ENCODE data around the gene DCUN1D1.

Gene DCUN1D1

DNA sequence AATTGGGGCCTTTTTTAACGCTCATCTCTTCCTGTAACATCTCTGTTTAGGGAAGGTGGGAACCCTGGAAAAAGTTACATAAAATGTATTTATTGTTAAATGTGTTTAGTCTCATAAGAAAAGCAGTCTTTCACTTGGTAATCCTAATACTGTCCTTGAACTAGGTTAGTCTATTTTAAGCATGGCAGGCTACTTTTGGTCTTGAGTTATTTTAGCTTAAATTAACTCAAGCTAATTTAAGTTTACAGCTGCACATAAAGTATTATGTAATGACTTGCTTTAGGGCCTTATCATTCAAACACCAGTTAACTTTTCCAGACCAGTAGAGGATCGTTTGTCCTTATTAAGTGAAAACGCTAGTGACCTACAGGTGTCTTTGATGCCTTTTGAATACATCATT lies 63.2 kb downstream of the DCUN1D1 start:
- no peaks in the 10 kb centered on the region for H3K9me3 ChIP-seq (ENCODE audit: insufficient read depth, low read length)
- DNase-seq (ENCODE audit: low read depth, low spot score), result no peak
- H3K9ac ChIP-seq (ENCODE audit: insufficient read length, low read depth), result no peak overlapping the region
- H3K4me3 ChIP-seq (ENCODE audit: insufficient read length, low read depth), result no peak overlapping the region
- no peaks in the 10 kb centered on the region for H3K36me3 ChIP-seq (ENCODE audit: insufficient read depth, insufficient read length, low read length)
- TF ChIP-seq ZNF274 (IDR thresholded peaks at IDR 0.05; ENCODE audit: low read depth, low read length) (no peak), SUZ12 (IDR thresholded peaks at IDR 0.05; ENCODE audit: extremely low read depth, insufficient read depth, insufficient read length) (no peak), YY1 (IDR thresholded peaks at IDR 0.05; ENCODE audit: insufficient read depth, insufficient read length) (no peak)
- H3K4me1 ChIP-seq (ENCODE audit: insufficient read depth, insufficient read length), result no peaks in the 10 kb centered on the region
- H3K27me3 ChIP-seq (ENCODE audit: insufficient read depth, insufficient read length), result no peaks in the 10 kb centered on the region

DNA sequence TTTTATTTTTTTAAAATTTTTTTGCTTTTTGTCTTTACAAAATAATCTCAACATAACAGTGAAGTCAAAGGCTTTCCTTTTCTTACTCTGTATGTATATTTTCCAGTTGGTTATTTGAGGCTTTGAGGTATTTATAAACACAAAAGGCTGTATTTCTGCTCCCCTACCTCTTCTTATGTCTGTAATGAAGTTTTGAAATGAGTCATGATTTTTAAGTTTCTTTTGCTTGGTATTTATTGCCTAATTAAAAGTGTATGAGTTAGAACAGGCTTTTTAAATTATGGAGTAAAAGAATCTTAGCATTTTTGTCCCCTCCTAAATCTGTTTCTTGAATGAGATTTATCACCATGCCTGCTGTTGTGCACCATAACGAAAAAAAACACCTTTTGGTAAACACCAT lies 66.0 kb downstream of the DCUN1D1 start:
- TF ChIP-seq ZNF274 (IDR thresholded peaks at IDR 0.05; ENCODE audit: low read depth, low read length) (no peak), SUZ12 (IDR thresholded peaks at IDR 0.05; ENCODE audit: extremely low read depth, insufficient read depth, insufficient read length) (no peak), YY1 (IDR thresholded peaks at IDR 0.05; ENCODE audit: insufficient read depth, insufficient read length) (no peak)
- no peak for DNase-seq (ENCODE audit: low read depth, low spot score)
- no peak overlapping the region for H3K4me3 ChIP-seq (ENCODE audit: insufficient read length, low read depth)
- H3K9me3 ChIP-seq (ENCODE audit: insufficient read depth, low read length), result no peaks in the 10 kb centered on the region
- H3K27me3 ChIP-seq (ENCODE audit: insufficient read depth, insufficient read length), result no peaks in the 10 kb centered on the region
- H3K36me3 ChIP-seq (ENCODE audit: insufficient read depth, insufficient read length, low read length), result no peaks in the 10 kb centered on the region
- no peak overlapping the region for H3K9ac ChIP-seq (ENCODE audit: insufficient read length, low read depth)
- H3K4me1 ChIP-seq (ENCODE audit: insufficient read depth, insufficient read length), result no peaks in the 10 kb centered on the region

DNA sequence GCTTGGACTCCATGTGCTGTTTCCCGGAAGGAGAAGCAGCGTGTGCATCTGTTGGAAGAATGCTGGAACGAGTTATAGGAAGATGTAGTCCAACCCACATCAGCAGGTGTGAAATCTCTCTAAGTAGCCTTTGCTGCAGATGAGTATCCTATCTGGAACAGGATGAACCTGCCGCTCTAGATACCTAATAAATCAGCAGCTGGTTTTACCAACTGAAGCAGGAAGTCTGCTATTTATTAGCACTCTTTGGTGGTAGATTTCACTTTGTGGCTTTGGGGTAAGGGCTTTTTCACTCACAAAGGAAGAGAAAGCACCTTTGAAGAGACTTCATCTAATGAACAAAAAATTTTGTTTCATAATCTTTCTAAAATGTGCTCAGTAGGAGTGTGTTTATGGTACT lies 66.4 kb downstream of the DCUN1D1 start:
- TF ChIP-seq SUZ12 (IDR thresholded peaks at IDR 0.05; ENCODE audit: extremely low read depth, insufficient read depth, insufficient read length), result no peak
- no peak for TF ChIP-seq ZNF274 (IDR thresholded peaks at IDR 0.05; ENCODE audit: low read depth, low read length)
- TF ChIP-seq YY1 (IDR thresholded peaks at IDR 0.05; ENCODE audit: insufficient read depth, insufficient read length), result no peak
- no peaks in the 10 kb centered on the region for H3K36me3 ChIP-seq (ENCODE audit: insufficient read depth, insufficient read length, low read length)
- H3K27me3 ChIP-seq (ENCODE audit: insufficient read depth, insufficient read length), result no peaks in the 10 kb centered on the region
- H3K4me1 ChIP-seq (ENCODE audit: insufficient read depth, insufficient read length), result no peaks in the 10 kb centered on the region
- no peak for DNase-seq (ENCODE audit: low read depth, low spot score)
- H3K9me3 ChIP-seq (ENCODE audit: insufficient read depth, low read length), result no peaks in the 10 kb centered on the region
- no peak overlapping the region for H3K9ac ChIP-seq (ENCODE audit: insufficient read length, low read depth)
- no peak overlapping the region for H3K4me3 ChIP-seq (ENCODE audit: insufficient read length, low read depth)

DNA sequence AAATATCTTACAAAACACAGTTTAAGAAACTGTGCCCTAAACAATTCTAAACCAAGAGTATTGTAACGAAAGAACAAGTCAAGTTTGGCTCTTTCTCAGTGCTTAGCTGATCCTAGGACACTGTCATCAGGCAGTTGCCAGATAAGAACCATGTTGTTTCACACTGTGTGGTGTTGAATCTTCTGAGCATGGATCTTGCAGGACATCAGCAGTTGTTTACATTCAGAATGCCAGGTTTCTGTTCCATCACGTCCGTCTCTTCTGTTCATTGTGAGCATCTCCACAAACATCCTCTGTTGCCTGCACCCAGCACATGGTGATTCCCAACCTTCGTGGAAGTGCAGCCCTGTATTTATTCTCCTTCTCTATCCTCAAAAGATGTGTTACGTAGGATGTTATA lies 67.9 kb downstream of the DCUN1D1 start:
- H3K36me3 ChIP-seq (ENCODE audit: insufficient read depth, insufficient read length, low read length), result no peaks in the 10 kb centered on the region

DNA sequence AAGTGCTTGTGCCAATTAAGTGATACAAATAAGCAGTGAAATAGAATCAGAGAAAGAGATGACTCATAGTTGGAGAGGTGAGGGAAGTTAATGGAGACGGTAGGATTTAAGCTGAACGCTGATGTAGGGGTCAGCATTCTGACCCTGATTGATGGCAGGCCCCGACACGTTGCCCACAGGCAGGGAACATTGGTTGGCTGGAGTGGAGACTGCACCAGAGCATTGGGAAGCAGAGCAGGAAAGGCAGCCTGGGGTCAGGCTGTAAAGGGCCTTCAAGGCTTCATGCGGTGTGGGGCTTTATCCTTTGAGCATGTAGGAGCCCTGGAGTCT lies 68.6 kb downstream of the DCUN1D1 start:
- no peak overlapping the region for H3K9ac ChIP-seq (ENCODE audit: insufficient read length, low read depth)
- no peaks in the 10 kb centered on the region for H3K9me3 ChIP-seq (ENCODE audit: insufficient read depth, low read length)
- H3K27me3 ChIP-seq (ENCODE audit: insufficient read depth, insufficient read length), result no peaks in the 10 kb centered on the region
- no peak overlapping the region for H3K4me3 ChIP-seq (ENCODE audit: insufficient read length, low read depth)
- no peaks in the 10 kb centered on the region for H3K36me3 ChIP-seq (ENCODE audit: insufficient read depth, insufficient read length, low read length)
- no peaks in the 10 kb centered on the region for H3K4me1 ChIP-seq (ENCODE audit: insufficient read depth, insufficient read length)
- TF ChIP-seq SUZ12 (IDR thresholded peaks at IDR 0.05; ENCODE audit: extremely low read depth, insufficient read depth, insufficient read length) (no peak), YY1 (IDR thresholded peaks at IDR 0.05; ENCODE audit: insufficient read depth, insufficient read length) (no peak), ZNF274 (IDR thresholded peaks at IDR 0.05; ENCODE audit: low read depth, low read length) (no peak)
- DNase-seq (ENCODE audit: low read depth, low spot score), result no peak

More for the DNA sequence above, 67.9 kb downstream of the DCUN1D1 start:
- TF ChIP-seq SUZ12 (IDR thresholded peaks at IDR 0.05; ENCODE audit: extremely low read depth, insufficient read depth, insufficient read length) (no peak), ZNF274 (IDR thresholded peaks at IDR 0.05; ENCODE audit: low read depth, low read length) (no peak), YY1 (IDR thresholded peaks at IDR 0.05; ENCODE audit: insufficient read depth, insufficient read length) (no peak)
- H3K4me1 ChIP-seq (ENCODE audit: insufficient read depth, insufficient read length), result no peaks in the 10 kb centered on the region
- H3K27me3 ChIP-seq (ENCODE audit: insufficient read depth, insufficient read length), result no peaks in the 10 kb centered on the region
- DNase-seq (ENCODE audit: low read depth, low spot score), result no peak
- no peak overlapping the region for H3K4me3 ChIP-seq (ENCODE audit: insufficient read length, low read depth)
- H3K9me3 ChIP-seq (ENCODE audit: insufficient read depth, low read length), result no peaks in the 10 kb centered on the region
- no peak overlapping the region for H3K9ac ChIP-seq (ENCODE audit: insufficient read length, low read depth)

DNA sequence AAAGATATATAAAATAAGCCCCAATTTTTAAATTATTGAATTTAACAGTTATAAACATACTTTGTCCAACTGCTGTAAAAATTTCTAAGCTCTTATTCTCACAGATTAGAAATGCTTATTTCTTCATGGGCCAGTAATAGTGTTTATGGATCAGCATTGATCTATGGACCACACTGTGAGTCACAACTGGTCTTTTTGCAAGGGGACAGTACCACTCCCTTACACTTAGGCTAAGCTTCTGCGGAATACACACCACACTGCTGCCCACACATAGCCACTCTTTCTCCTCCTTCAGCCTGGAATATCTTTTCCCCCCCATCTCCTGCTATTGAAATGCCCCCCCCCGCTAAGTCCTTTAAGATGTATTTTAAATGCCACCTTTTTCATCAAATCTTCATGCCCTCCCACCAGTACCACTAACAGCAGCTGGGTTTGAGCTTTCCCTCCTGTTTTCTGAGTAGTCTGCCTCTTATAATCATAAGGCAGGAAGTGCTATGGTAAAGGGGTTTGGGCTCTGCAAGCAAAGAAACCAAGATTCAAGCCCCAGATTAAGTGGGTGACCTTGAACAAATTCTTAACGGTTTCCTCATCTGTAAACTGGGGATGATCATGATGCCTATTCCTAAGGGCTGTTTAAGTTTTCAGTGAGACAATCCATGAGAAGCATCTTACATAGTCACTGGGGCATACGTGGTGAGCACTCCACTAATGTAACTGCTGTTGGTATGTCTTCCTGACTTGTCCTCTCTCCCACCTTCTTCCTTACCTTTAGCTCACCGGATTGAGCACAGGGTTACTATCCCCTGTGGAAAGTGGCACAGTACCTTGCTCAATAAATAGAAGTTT lies 69.2 kb downstream of the DCUN1D1 start:
- Histone ChIP-seq H3K4me3 (ENCODE audit: insufficient read length, low read depth) (no peak overlapping the region), H3K4me1 (ENCODE audit: insufficient read depth, insufficient read length) (no peaks in the 10 kb centered on the region), H3K27me3 (ENCODE audit: insufficient read depth, insufficient read length) (no peaks in the 10 kb centered on the region), H3K9ac (ENCODE audit: insufficient read length, low read depth) (no peak overlapping the region), H3K9me3 (ENCODE audit: insufficient read depth, low read length) (no peaks in the 10 kb centered on the region), H3K36me3 (ENCODE audit: insufficient read depth, insufficient read length, low read length) (no peaks in the 10 kb centered on the region)
- DNase-seq (ENCODE audit: low read depth, low spot score), result no peak
- no peak for TF ChIP-seq YY1 (IDR thresholded peaks at IDR 0.05; ENCODE audit: insufficient read depth, insufficient read length)
- TF ChIP-seq SUZ12 (IDR thresholded peaks at IDR 0.05; ENCODE audit: extremely low read depth, insufficient read depth, insufficient read length), result no peak

DNA sequence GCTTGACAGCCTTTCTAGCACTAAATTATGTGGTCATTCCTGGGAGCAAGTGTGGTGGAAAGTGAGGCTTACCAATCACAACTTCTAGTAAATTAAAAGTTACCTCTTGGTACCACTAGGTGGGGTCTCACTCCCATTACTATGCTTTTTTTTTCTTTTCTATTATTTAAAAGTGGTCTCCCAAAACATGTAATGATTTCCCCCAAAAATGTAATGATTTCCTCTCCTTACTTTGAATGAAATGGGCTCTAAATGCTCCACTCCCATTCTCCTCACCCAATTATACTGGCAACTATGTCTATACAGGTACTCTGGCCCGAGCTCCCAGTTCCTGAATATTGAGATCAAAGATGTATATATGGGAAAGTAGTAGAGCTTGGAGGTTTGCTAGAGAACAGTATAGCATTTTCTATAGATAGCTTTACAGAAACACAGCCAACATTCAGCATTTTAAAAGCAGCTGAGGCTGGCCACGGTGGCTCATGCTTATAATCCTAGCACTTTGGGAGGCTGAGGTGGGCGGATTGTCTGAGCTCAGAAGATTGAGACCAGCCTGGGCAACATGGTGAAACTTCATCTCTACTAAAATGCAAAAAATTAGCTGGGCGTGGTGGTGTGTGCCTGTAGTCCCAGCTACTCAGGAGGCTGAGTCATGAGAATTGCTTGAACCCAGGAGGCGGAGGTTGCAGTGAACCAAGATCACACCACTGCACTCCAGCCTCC lies 70.9 kb downstream of the DCUN1D1 start:
- Histone ChIP-seq H3K9ac (ENCODE audit: insufficient read length, low read depth) (no peak overlapping the region), H3K36me3 (ENCODE audit: insufficient read depth, insufficient read length, low read length) (no peaks in the 10 kb centered on the region), H3K27me3 (ENCODE audit: insufficient read depth, insufficient read length) (no peaks in the 10 kb centered on the region), H3K4me1 (ENCODE audit: insufficient read depth, insufficient read length) (no peaks in the 10 kb centered on the region), H3K9me3 (ENCODE audit: insufficient read depth, low read length) (no peaks in the 10 kb centered on the region), H3K4me3 (ENCODE audit: insufficient read length, low read depth) (no peak overlapping the region)
- DNase-seq (ENCODE audit: low read depth, low spot score), result no peak
- no peak for TF ChIP-seq YY1 (IDR thresholded peaks at IDR 0.05; ENCODE audit: insufficient read depth, insufficient read length)
- TF ChIP-seq ZNF274 (IDR thresholded peaks at IDR 0.05; ENCODE audit: low read depth, low read length), result no peak
- TF ChIP-seq SUZ12 (IDR thresholded peaks at IDR 0.05; ENCODE audit: extremely low read depth, insufficient read depth, insufficient read length), result no peak
